Measurements from ENCODE around the gene SOX12.
A peak's percentile ranks its signal among the peaks of the same experiment; 100 is the strongest.

SOX12 gene

GRCh38 chr20:313402-313801 is 11.9 kb upstream of the SOX12 start:
- H3K9me3 ChIP-seq (ENCODE audit: control insufficient read depth, low read length), result no peaks in the 10 kb centered on the region
- WGBS, 2 experiments, result 88 to 93% methylated on average over 5 of the region's 5 CpGs
- H3K4me1 ChIP-seq (ENCODE audit: control insufficient read depth, insufficient read depth, low read length), result peaks cover 12% of the 10 kb centered on the region
- H3K27ac ChIP-seq (ENCODE audit: insufficient read depth, low read depth, low read length, poor library complexity, severe bottlenecking), result no peak overlapping the region
- no peaks in the 10 kb centered on the region for H3K27me3 ChIP-seq (ENCODE audit: control insufficient read depth, insufficient read depth, low read length, poor library complexity, severe bottlenecking)
- H3K36me3 ChIP-seq (ENCODE audit: control insufficient read depth, insufficient read depth, low read length), result no peaks in the 10 kb centered on the region
- H3K4me3 ChIP-seq (ENCODE audit: insufficient read depth, low read depth, low read length), result no peak overlapping the region

- Histone ChIP-seq H3K27me3 (ENCODE audit: control insufficient read depth, insufficient read depth, low read length, poor library complexity, severe bottlenecking) (no peaks in the 10 kb centered on the region), H3K4me3 (ENCODE audit: insufficient read depth, low read depth, low read length) (no peak overlapping the region), H3K36me3 (ENCODE audit: control insufficient read depth, insufficient read depth, low read length) (no peaks in the 10 kb centered on the region), H3K27ac (ENCODE audit: insufficient read depth, low read depth, low read length, poor library complexity, severe bottlenecking) (no peak overlapping the region), H3K4me1 (ENCODE audit: control insufficient read depth, insufficient read depth, low read length) (peaks cover 6% of the 10 kb centered on the region), H3K9me3 (ENCODE audit: control insufficient read depth, low read length) (no peaks in the 10 kb centered on the region)
These were observed 11.4 kb upstream of the SOX12 start for GRCh38 chr20:313948-314347.

GRCh38 chr20:316316-317068 is 8.9 kb upstream of the SOX12 start:
- Histone ChIP-seq H3K27ac (ENCODE audit: insufficient read depth, low read depth, low read length, poor library complexity, severe bottlenecking) (no peak overlapping the region), H3K27me3 (ENCODE audit: control insufficient read depth, insufficient read depth, low read length, poor library complexity, severe bottlenecking) (no peaks in the 10 kb centered on the region), H3K4me1 (ENCODE audit: control insufficient read depth, insufficient read depth, low read length) (no peaks in the 10 kb centered on the region), H3K36me3 (ENCODE audit: control insufficient read depth, insufficient read depth, low read length) (peaks cover 5% of the 10 kb centered on the region), H3K9me3 (ENCODE audit: control insufficient read depth, low read length) (no peaks in the 10 kb centered on the region), H3K4me3 (ENCODE audit: insufficient read depth, low read depth, low read length) (no peak overlapping the region)
- 91 to 92% methylated on average over 2 of the region's 2 CpGs for WGBS, 2 experiments

- peaks cover 15% of the 10 kb centered on the region for H3K36me3 ChIP-seq (ENCODE audit: control insufficient read depth, insufficient read depth, low read length)
- peaks cover 18% of the 10 kb centered on the region for H3K4me1 ChIP-seq (ENCODE audit: control insufficient read depth, insufficient read depth, low read length)
- H3K27ac ChIP-seq (ENCODE audit: insufficient read depth, low read depth, low read length, poor library complexity, severe bottlenecking), result peak overlapping the region; percentile 89
- H3K9me3 ChIP-seq (ENCODE audit: control insufficient read depth, low read length), result no peaks in the 10 kb centered on the region
- H3K4me3 ChIP-seq (ENCODE audit: insufficient read depth, low read depth, low read length), result peak overlapping the region; percentile 85
- WGBS, 2 experiments, result 0% methylated on average over 63 to 65 of the region's 69 CpGs
- H3K27me3 ChIP-seq (ENCODE audit: control insufficient read depth, insufficient read depth, low read length, poor library complexity, severe bottlenecking), result no peaks in the 10 kb centered on the region
These were observed 941 bp upstream of the SOX12 start for GRCh38 chr20:324177-325044.

GRCh38 chr20:325889-326644 is 715 bp downstream of the SOX12 start:
- H3K36me3 ChIP-seq (ENCODE audit: control insufficient read depth, insufficient read depth, low read length), result peaks cover 10% of the 10 kb centered on the region
- no peaks in the 10 kb centered on the region for H3K27me3 ChIP-seq (ENCODE audit: control insufficient read depth, insufficient read depth, low read length, poor library complexity, severe bottlenecking)
- peak overlapping the region; percentile 90 for H3K27ac ChIP-seq (ENCODE audit: insufficient read depth, low read depth, low read length, poor library complexity, severe bottlenecking)
- no peaks in the 10 kb centered on the region for H3K9me3 ChIP-seq (ENCODE audit: control insufficient read depth, low read length)
- peak overlapping the region; percentile 82 for H3K4me3 ChIP-seq (ENCODE audit: insufficient read depth, low read depth, low read length)
- H3K4me1 ChIP-seq (ENCODE audit: control insufficient read depth, insufficient read depth, low read length), result peaks cover 35% of the 10 kb centered on the region
- WGBS, 2 experiments, result 0% methylated on average over 103 of the region's 103 CpGs

- Histone ChIP-seq H3K36me3 (ENCODE audit: control insufficient read depth, insufficient read depth, low read length) (peaks cover 10% of the 10 kb centered on the region), H3K4me1 (ENCODE audit: control insufficient read depth, insufficient read depth, low read length) (peaks cover 35% of the 10 kb centered on the region), H3K9me3 (ENCODE audit: control insufficient read depth, low read length) (no peaks in the 10 kb centered on the region), H3K27me3 (ENCODE audit: control insufficient read depth, insufficient read depth, low read length, poor library complexity, severe bottlenecking) (no peaks in the 10 kb centered on the region), H3K4me3 (ENCODE audit: insufficient read depth, low read depth, low read length) (peak overlapping the region; percentile 82), H3K27ac (ENCODE audit: insufficient read depth, low read depth, low read length, poor library complexity, severe bottlenecking) (peak overlapping the region; percentile 90)
- 0% methylated on average over 37 to 38 of the region's 38 CpGs for WGBS, 2 experiments
These were observed 1.4 kb downstream of the SOX12 start for GRCh38 chr20:326645-327185.

- H3K9me3 ChIP-seq (ENCODE audit: control insufficient read depth, low read length), result no peaks in the 10 kb centered on the region
- no peaks in the 10 kb centered on the region for H3K27me3 ChIP-seq (ENCODE audit: control insufficient read depth, insufficient read depth, low read length, poor library complexity, severe bottlenecking)
- H3K4me1 ChIP-seq (ENCODE audit: control insufficient read depth, insufficient read depth, low read length), result peaks cover 35% of the 10 kb centered on the region
- H3K27ac ChIP-seq (ENCODE audit: insufficient read depth, low read depth, low read length, poor library complexity, severe bottlenecking), result no peak overlapping the region
- peak overlapping the region; percentile 82 for H3K4me3 ChIP-seq (ENCODE audit: insufficient read depth, low read depth, low read length)
- WGBS, 2 experiments, result 2 to 3% methylated on average over 47 of the region's 47 CpGs
- peaks cover 10% of the 10 kb centered on the region for H3K36me3 ChIP-seq (ENCODE audit: control insufficient read depth, insufficient read depth, low read length)
These were observed 2.1 kb downstream of the SOX12 start for GRCh38 chr20:327186-328026.

- Histone ChIP-seq H3K36me3 (ENCODE audit: control insufficient read depth, insufficient read depth, low read length) (peaks cover 10% of the 10 kb centered on the region), H3K27ac (ENCODE audit: insufficient read depth, low read depth, low read length, poor library complexity, severe bottlenecking) (no peak overlapping the region), H3K4me3 (ENCODE audit: insufficient read depth, low read depth, low read length) (peak overlapping the region; percentile 82), H3K4me1 (ENCODE audit: control insufficient read depth, insufficient read depth, low read length) (peaks cover 29% of the 10 kb centered on the region), H3K27me3 (ENCODE audit: control insufficient read depth, insufficient read depth, low read length, poor library complexity, severe bottlenecking) (no peaks in the 10 kb centered on the region), H3K9me3 (ENCODE audit: control insufficient read depth, low read length) (no peaks in the 10 kb centered on the region)
- 63 to 65% methylated on average over 29 of the region's 31 CpGs for WGBS, 2 experiments
These were observed 2.9 kb downstream of the SOX12 start for GRCh38 chr20:328027-328974.
